K562 (cell line): ENCODE data around the gene ARHGAP9. TPM values are rescaled to one million over a fixed set of nuclear protein-coding genes. Genes with fewer than 3 reads are reported as not detected.

Experiments used
- ATAC-seq: fragments of 200-7000 bp; cut with Tn5 transposase; 3 replicates; pipeline ENCODE4 v1.9.1; 2020; ENCODE audit warnings: moderate library complexity
- BruUV-seq: library from RNA; stranded (reverse); fragments of 400-500 nt; replicated peaks from 2 replicates; lab custom pipeline; 2021; lab: Mats Ljungman, UMichigan
- CTCF ChIA-PET: fragments of 300-600 bp; formaldehyde crosslinking; extraction: SDS; loops from one replicate; lab custom pipeline; 2021; ENCODE audit warnings: low intra/inter-chr PET ratio; lab: Yijun Ruan, JAX
- POLR2A ChIA-PET: fragments of 300-600, 350-650 bp; sonication (Branson Sonifier 250); formaldehyde crosslinking; extraction: SDS; loops from one replicate; lab custom pipeline; 2021; ENCODE audit warnings: antibody characterized with exemption, inconsistent platforms; lab: Yijun Ruan, JAX
- DNase-seq, 4 experiments: peaks; one replicate each; pipeline versions ENCODE4 v3.0.0 to v3.0.0-alpha.2; 2011 to 2018; ENCODE audit warnings: low spot score in 3 of 4, mixed read lengths in 3 of 4; ENCODE audit errors: extremely low read depth in 1 of 4
- FAIRE-seq: peaks from 2 replicates; lab custom pipeline; 2011; peaks lifted over from hg19 to GRCh38; lab: Jason Lieb, UNC
- H2AFZ ChIP-seq: 2 replicates; pipeline ENCODE4 v1.6.0; 2011; ENCODE audit warnings: low read depth, low read length, control low read depth, inconsistent platforms
- H3K27ac ChIP-seq: fragments of 200-600 bp; 3 replicates; pipeline ENCODE4 v1.8.0; 2011; ENCODE audit warnings: low read depth, mild to moderate bottlenecking, control low read depth, inconsistent platforms, low read length, moderate library complexity, mixed read lengths; ENCODE audit errors: extremely low read depth
- H3K27me3 ChIP-seq, 2 experiments: fragments of 300-600 bp in 1 of 2; 2 replicates in 1 of 2; 3 replicates in 1 of 2; pipeline versions ENCODE4 v1.6.0 to v1.8.0; 2011; ENCODE audit warnings: inconsistent platforms in 2 of 2, low read length in 2 of 2, mild to moderate bottlenecking in 1 of 2, mixed read lengths in 1 of 2, moderate library complexity in 1 of 2; ENCODE audit not compliant: control insufficient read depth in 2 of 2, insufficient read depth in 2 of 2
- H3K36me3 ChIP-seq: fragments of 300-600 bp; 3 replicates; pipeline ENCODE4 v1.8.0; 2011; ENCODE audit warnings: mild to moderate bottlenecking, low read length, inconsistent platforms; ENCODE audit not compliant: control insufficient read depth, insufficient read depth
- H3K4me1 ChIP-seq, 2 experiments: fragments of 200-600 bp in 1 of 2; replicated peaks in 1 of 2; 2 replicates in 1 of 2; 3 replicates in 1 of 2; pipeline versions ENCODE4 v1.5.1 to v1.8.0; 2011; ENCODE audit warnings: inconsistent platforms in 2 of 2, low read length in 2 of 2, mild to moderate bottlenecking in 1 of 2, mixed read lengths in 1 of 2, moderate library complexity in 1 of 2; ENCODE audit not compliant: control insufficient read depth in 2 of 2, insufficient read depth in 2 of 2
- H3K4me2 ChIP-seq: 2 replicates; pipeline ENCODE4 v1.6.1; 2011; ENCODE audit warnings: low read length, control low read depth, inconsistent platforms, mixed read lengths; ENCODE audit not compliant: insufficient read depth
- H3K4me3 ChIP-seq: fragments of 200-600 bp; sonication (generic), shearing (Covaris generic); 2 replicates; pipeline ENCODE4 v1.5.1; 2016; ENCODE audit warnings: control low read depth, inconsistent platforms
- H3K79me2 ChIP-seq: fragments of 200-600 bp; 3 replicates; pipeline ENCODE4 v1.8.0; 2011; ENCODE audit warnings: low read length, inconsistent platforms; ENCODE audit not compliant: control insufficient read depth, insufficient read depth
- H3K9ac ChIP-seq, 2 experiments: 2 replicates each; pipeline versions ENCODE4 v1.6.0 to v1.6.1; 2011; ENCODE audit warnings: low read depth in 2 of 2, low read length in 2 of 2, control low read depth in 1 of 2, inconsistent platforms in 1 of 2, mild to moderate bottlenecking in 1 of 2, mixed read lengths in 1 of 2; ENCODE audit not compliant: insufficient read depth in 1 of 2
- H3K9me1 ChIP-seq: one replicate; pipeline ENCODE4 v1.6.0; 2011; ENCODE audit warnings: inconsistent platforms, mild to moderate bottlenecking, low read length, moderate library complexity; ENCODE audit not compliant: control insufficient read depth, insufficient read depth
- H3K9me3 ChIP-seq: replicated peaks from 2 replicates; pipeline ENCODE4 v1.5.1; 2011; ENCODE audit warnings: low read depth, low read length, inconsistent platforms; ENCODE audit not compliant: control insufficient read depth, insufficient read depth
- H4K20me1 ChIP-seq: replicated peaks from 2 replicates; pipeline ENCODE4 v1.6.1; 2011; ENCODE audit warnings: low read length, inconsistent platforms, mixed read lengths; ENCODE audit not compliant: control insufficient read depth, insufficient read depth
- GATA2 ChIP-seq: sonication (generic); formaldehyde crosslinking; IDR thresholded peaks from 2 replicates; pipeline ENCODE4 v1.4.0; 2020; ENCODE audit warnings: mild to moderate bottlenecking, missing genetic modification reagents
- HSF4 ChIP-seq: fragments of 250-450 bp; sonication (Bioruptor Pico); IDR thresholded peaks from 2 replicates; pipeline ENCODE4 v2.1.2; 2022; ENCODE audit warnings: mild to moderate bottlenecking, moderate library complexity, borderline replicate concordance
- MED1 ChIP-seq: sonication (generic); formaldehyde crosslinking; IDR thresholded peaks from 2 replicates; pipeline ENCODE4 v1.8.1; 2023; ENCODE audit warnings: missing genetic modification reagents, borderline replicate concordance
- NRF1 ChIP-seq, 2 experiments: fragments of 450-650 bp; IDR thresholded peaks in 1 of 2; conservative IDR thresholded peaks in 1 of 2; 2 replicates each; pipeline ENCODE4 v1.6.1; 2014; ENCODE audit warnings: mild to moderate bottlenecking in 2 of 2
- ZNF12 ChIP-seq: sonication (generic); formaldehyde crosslinking; IDR thresholded peaks from 2 replicates; pipeline ENCODE4 v1.4.0; 2020; ENCODE audit warnings: mild to moderate bottlenecking, missing genetic modification reagents
- WGBS: fragments of 100-300 bp; shearing (Covaris generic); methylation state at CpG from one replicate; pipeline ENCODE4 v1.1.6; 2016; ENCODE audit warnings: low coverage, mixed read lengths; ENCODE audit not compliant: insufficient coverage; ENCODE audit errors: missing lambda C conversion rate; 5-methylcytosine and 5-hydroxymethylcytosine counted together
- in situ Hi-C: fragments of 300-500 bp; cut with MboI; formaldehyde crosslinking; loops from 4 replicates; pipeline ENCODE4 v1.15.0; 2018; ENCODE audit warnings: inconsistent platforms, mixed read lengths
- intact Hi-C: fragments of 100-400 bp; cut with micrococcal nuclease; formaldehyde crosslinking; loops from 2 replicates; pipeline ENCODE4 v1.14.2; 2022
- polyA plus RNA-seq, 8 experiments: library from polyadenylated mRNA; depleted of rRNA in 4 of 8; stranded (reverse) in 5 of 8; unstranded in 3 of 8; fragments of >200 nt; fragmentation: Nextera tagmentation in 2 of 8; fragmentation: Illumina TruSeq in 1 of 8; extraction: Ambion mirVana in 2 of 8; extraction: Trizol in 1 of 8; gene quantifications; 2 replicates each; pipeline versions ENCODE4 v1.2.1 to v1.2.3, GENCODE V29; 2011 to 2014; ENCODE audit warnings: inconsistent platforms in 1 of 8, missing spikeins in 1 of 8
- total RNA-seq, 7 experiments: library from RNA; depleted of rRNA in 6 of 7; stranded (reverse); fragments of >200 nt in 6 of 7; fragmentation: Illumina TruSeq in 2 of 7; extraction: Trizol in 2 of 7; gene quantifications; 2 replicates each; pipeline versions ENCODE4 v1.2.1 to v1.2.3, GENCODE V29; 2011 to 2021; ENCODE audit warnings: low replicate concordance in 1 of 7
- TF ChIP-seq, protein P1 (sequence below): fragments of 250-450 bp; sonication (Bioruptor Pico); IDR thresholded peaks from 2 replicates; pipeline ENCODE4 v1.4.0; 2020; ENCODE audit warnings: mild to moderate bottlenecking, moderate library complexity

Gene ARHGAP9
- total and polyA plus RNA-seq, 9 of the 15 experiments (the other 6 are each of a cell fraction or from before 2014, with no cell fraction given): 1.5 to 10.2 (median 5.1) TPM

- TF ChIP-seq MED1 (CRISPR knock-in tag) (no peak), ZNF12 (CRISPR knock-in tag) (no peak), GATA2 (CRISPR knock-in tag) (no peak), HSF4 (CRISPR knock-in tag) (no peak)
- TF ChIP-seq, all 486 proteins: peak for 0
Observed at GRCh38 chr12:57449375-57449774, 30.3 kb downstream of the ARHGAP9 start (continued).

GRCh38 chr12:57448669-57449068, 31.0 kb downstream of the ARHGAP9 start:
- intact Hi-C loops: no loop called here
- Histone ChIP-seq H4K20me1 (no peaks in the 10 kb centered on the region), H3K9ac (no peak overlapping the region), H3K36me3 (no peaks in the 10 kb centered on the region), H3K9me1 (no peaks in the 10 kb centered on the region), H3K27me3 (no peaks in the 10 kb centered on the region), H3K79me2 (no peaks in the 10 kb centered on the region), H3K4me1 (peaks cover 9 to 14% of the 10 kb centered on the region in 2 experiments), H3K4me2 (no peak overlapping the region), H3K27ac (no peak overlapping the region), H3K4me3 (no peak overlapping the region), H2AFZ (no peak overlapping the region), H3K9me3 (no peaks in the 10 kb centered on the region)
- BruUV-seq: no TSS peak
- in situ Hi-C loops: no loop called here
- ChIA-PET CTCF (no interaction called here), POLR2A (interaction anchor here (0.6 kb wide), 1 partner anchor 69 kb away, joined by 3 read pairs; no protein-coding TSS in a partner anchor)
- ATAC-seq (no peak), DNase-seq (no peak), FAIRE-seq (no peak)
- TF ChIP-seq, protein P1, sequence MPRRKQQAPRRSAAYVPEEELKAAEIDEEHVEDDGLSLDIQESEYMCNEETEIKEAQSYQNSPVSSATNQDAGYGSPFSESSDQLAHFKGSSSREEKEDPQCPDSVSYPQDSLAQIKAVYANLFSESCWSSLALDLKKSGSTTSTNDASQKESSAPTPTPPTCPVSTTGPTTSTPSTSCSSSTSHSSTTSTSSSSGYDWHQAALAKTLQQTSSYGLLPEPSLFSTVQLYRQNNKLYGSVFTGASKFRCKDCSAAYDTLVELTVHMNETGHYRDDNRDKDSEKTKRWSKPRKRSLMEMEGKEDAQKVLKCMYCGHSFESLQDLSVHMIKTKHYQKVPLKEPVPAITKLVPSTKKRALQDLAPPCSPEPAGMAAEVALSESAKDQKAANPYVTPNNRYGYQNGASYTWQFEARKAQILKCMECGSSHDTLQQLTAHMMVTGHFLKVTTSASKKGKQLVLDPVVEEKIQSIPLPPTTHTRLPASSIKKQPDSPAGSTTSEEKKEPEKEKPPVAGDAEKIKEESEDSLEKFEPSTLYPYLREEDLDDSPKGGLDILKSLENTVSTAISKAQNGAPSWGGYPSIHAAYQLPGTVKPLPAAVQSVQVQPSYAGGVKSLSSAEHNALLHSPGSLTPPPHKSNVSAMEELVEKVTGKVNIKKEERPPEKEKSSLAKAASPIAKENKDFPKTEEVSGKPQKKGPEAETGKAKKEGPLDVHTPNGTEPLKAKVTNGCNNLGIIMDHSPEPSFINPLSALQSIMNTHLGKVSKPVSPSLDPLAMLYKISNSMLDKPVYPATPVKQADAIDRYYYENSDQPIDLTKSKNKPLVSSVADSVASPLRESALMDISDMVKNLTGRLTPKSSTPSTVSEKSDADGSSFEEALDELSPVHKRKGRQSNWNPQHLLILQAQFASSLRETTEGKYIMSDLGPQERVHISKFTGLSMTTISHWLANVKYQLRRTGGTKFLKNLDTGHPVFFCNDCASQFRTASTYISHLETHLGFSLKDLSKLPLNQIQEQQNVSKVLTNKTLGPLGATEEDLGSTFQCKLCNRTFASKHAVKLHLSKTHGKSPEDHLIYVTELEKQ (CRISPR knock-in tag): no peak
- TF ChIP-seq NRF1 (conservative IDR thresholded peaks at IDR 0.05 in 1 of 2, IDR thresholded peaks at IDR 0.05 in 1 of 2): no peak
- 51% methylated on average over 2 of the region's 2 CpGs for WGBS
